GM12878 (cell line): ENCODE results near the gene PRKRIP1. TPM values are rescaled to one million over a fixed set of nuclear protein-coding genes. Genes with fewer than 3 reads are reported as not detected.
A peak's percentile ranks its signal among the peaks of the same experiment; 100 is the strongest.

Experiments
- ATAC-seq: fragments of 200-7000 bp; cut with Tn5 transposase; 3 replicates; pipeline ENCODE4 v1.9.1; 2020; ENCODE audit warnings: mild to moderate bottlenecking, moderate library complexity
- BruUV-seq: library from RNA; stranded (reverse); fragments of 400-500 nt; replicated peaks from 2 replicates; lab custom pipeline; 2021; lab: Mats Ljungman, UMichigan
- CTCF ChIA-PET: fragments of 300-600 bp; sonication (Branson Sonifier 250); formaldehyde crosslinking; extraction: SDS; loops from one replicate; lab custom pipeline; 2021; ENCODE audit warnings: inconsistent platforms; lab: Yijun Ruan, JAX
- POLR2A ChIA-PET: fragments of 350-600 bp; formaldehyde crosslinking; extraction: SDS; loops from one replicate; lab custom pipeline; 2021; ENCODE audit warnings: inconsistent platforms; lab: Charles Lee
- RAD21 ChIA-PET: fragments of 300-600 bp; sonication (Branson Sonifier 250); formaldehyde crosslinking; loops from one replicate; lab custom pipeline; 2023; ENCODE audit warnings: antibody characterized with exemption; ENCODE audit not compliant: unreplicated experiment; lab: Charles Lee
- SMC1A ChIA-PET: fragments of 300-600 bp; sonication (Branson Sonifier 250); formaldehyde crosslinking; loops from one replicate; lab custom pipeline; 2023; ENCODE audit not compliant: unreplicated experiment, uncharacterized antibody; lab: Charles Lee
- DNase-seq: peaks from one replicate; pipeline ENCODE4 v3.0.0-alpha.2; 2011; ENCODE audit warnings: low read depth, low spot score
- FAIRE-seq: peaks from 3 replicates; lab custom pipeline; 2011; peaks lifted over from hg19 to GRCh38; lab: Jason Lieb, UNC
- H2AFZ ChIP-seq: 2 replicates; pipeline ENCODE4 v1.6.0; 2011; ENCODE audit warnings: low read depth, low read length, control low read depth; ENCODE audit not compliant: control insufficient read depth
- H3K27ac ChIP-seq: 2 replicates; pipeline ENCODE4 v1.5.1; 2011; ENCODE audit warnings: control low read depth; ENCODE audit not compliant: control insufficient read depth, insufficient read depth
- H3K27me3 ChIP-seq, 2 experiments: replicated peaks in 1 of 2; 2 replicates each; pipeline versions ENCODE4 v1.6.0 to v1.6.1; 2011; ENCODE audit warnings: low read length in 1 of 2; ENCODE audit not compliant: control insufficient read depth in 2 of 2, insufficient read depth in 2 of 2
- H3K36me3 ChIP-seq, 2 experiments: 2 replicates each; pipeline ENCODE4 v1.5.1; 2011; ENCODE audit warnings: low read length in 1 of 2; ENCODE audit not compliant: control insufficient read depth in 2 of 2, insufficient read depth in 2 of 2
- H3K4me1 ChIP-seq: 2 replicates; pipeline ENCODE4 v1.6.1; 2011; ENCODE audit warnings: mild to moderate bottlenecking, low read length, moderate library complexity, mixed read lengths; ENCODE audit not compliant: control insufficient read depth, insufficient read depth
- H3K4me2 ChIP-seq: 2 replicates; pipeline ENCODE4 v1.6.0; 2011; ENCODE audit warnings: control low read depth; ENCODE audit not compliant: control insufficient read depth, insufficient read depth
- H3K4me3 ChIP-seq: fragments of 200-600 bp; sonication (generic); 2 replicates; pipeline ENCODE4 v1.5.1; 2016
- H3K79me2 ChIP-seq: 2 replicates; pipeline ENCODE4 v1.6.0; 2011; ENCODE audit warnings: low read length; ENCODE audit not compliant: control insufficient read depth, insufficient read depth
- H3K9ac ChIP-seq: 2 replicates; pipeline ENCODE4 v1.8.0; 2011; ENCODE audit warnings: low read length, control low read depth, mixed read lengths; ENCODE audit not compliant: control insufficient read depth, insufficient read depth
- H3K9me3 ChIP-seq: replicated peaks from 3 replicates; pipeline ENCODE4 v1.5.1; 2011; ENCODE audit warnings: mild to moderate bottlenecking, low read length; ENCODE audit not compliant: control insufficient read depth, insufficient read depth
- H4K20me1 ChIP-seq: 2 replicates; pipeline ENCODE4 v1.6.0; 2011; ENCODE audit not compliant: control insufficient read depth, insufficient read depth
- CHD4 ChIP-seq: fragments of 200-600 bp; sonication (generic); IDR thresholded peaks from 2 replicates; pipeline ENCODE4 v1.6.1; 2016; ENCODE audit warnings: mild to moderate bottlenecking
- CREM ChIP-seq: IDR thresholded peaks from 2 replicates; pipeline ENCODE4 v1.6.1; 2014; ENCODE audit warnings: antibody characterized with exemption, low read depth
- ESRRA ChIP-seq: IDR thresholded peaks from 2 replicates; pipeline ENCODE4 v1.6.1; 2012; ENCODE audit warnings: mild to moderate bottlenecking, low read length, improper control_type of control experiment
- ETV6 ChIP-seq, 2 experiments: fragments of 450-650 bp in 1 of 2; IDR thresholded peaks in 1 of 2; conservative IDR thresholded peaks in 1 of 2; 2 replicates each; pipeline ENCODE4 v1.6.1; 2014; ENCODE audit warnings: antibody characterized with exemption in 1 of 2, borderline replicate concordance in 1 of 2, low read depth in 1 of 2, mild to moderate bottlenecking in 1 of 2, moderate library complexity in 1 of 2
- IKZF1 ChIP-seq: fragments of 450-650 bp; conservative IDR thresholded peaks from 2 replicates; pipeline ENCODE4 v1.6.1; 2017; ENCODE audit warnings: antibody characterized with exemption, mild to moderate bottlenecking
- KAT2A ChIP-seq: conservative IDR thresholded peaks from 2 replicates; pipeline ENCODE4 v1.6.1; 2011; ENCODE audit warnings: low read depth, low read length; ENCODE audit not compliant: control insufficient read depth
- MEF2A ChIP-seq: IDR thresholded peaks from 2 replicates; pipeline ENCODE4 v1.6.1; 2011; ENCODE audit warnings: low read depth, mild to moderate bottlenecking, low read length, moderate library complexity; ENCODE audit not compliant: insufficient read depth
- NR2F1 ChIP-seq: fragments of 450-650 bp; conservative IDR thresholded peaks from 2 replicates; pipeline ENCODE4 v1.6.1; 2017; ENCODE audit warnings: mild to moderate bottlenecking
- NRF1 ChIP-seq: conservative IDR thresholded peaks from 2 replicates; pipeline ENCODE4 v1.6.1; 2011; ENCODE audit warnings: mild to moderate bottlenecking, low read depth, low read length, improper control_type of control experiment
- POLR2A ChIP-seq: IDR thresholded peaks from 2 replicates; pipeline ENCODE4 v1.6.1; 2011; ENCODE audit warnings: low read depth, mild to moderate bottlenecking, low read length
- WGBS: methylation state at CpG from one replicate; pipeline ENCODE4 v1.1.6; 2016; ENCODE audit warnings: low lambda C conversion rate; ENCODE audit not compliant: insufficient replicate concordance, insufficient coverage; ENCODE audit errors: missing lambda C conversion rate; 5-methylcytosine and 5-hydroxymethylcytosine counted together
- in situ Hi-C: fragments of 300-500 bp; cut with MboI; formaldehyde crosslinking; loops from 9 replicates; pipeline ENCODE4 v1.14.3; 2018; ENCODE audit warnings: mixed read lengths
- intact Hi-C: fragments of 100-400 bp; cut with micrococcal nuclease; formaldehyde crosslinking; loops from one replicate; pipeline ENCODE4 v1.14.2; 2022; ENCODE audit not compliant: unreplicated experiment
- polyA plus RNA-seq, 11 experiments: library from polyadenylated mRNA; depleted of rRNA in 4 of 11; unstranded in 6 of 11; stranded (reverse) in 5 of 11; fragments of >200 nt; fragmentation: Nextera tagmentation in 4 of 11; fragmentation: Illumina TruSeq in 1 of 11; extraction: Ambion mirVana in 4 of 11; extraction: Trizol in 1 of 11; gene quantifications; 1 replicate in 1 of 11; 2 replicates in 10 of 11; pipeline versions ENCODE4 v1.2.1 to v1.2.3, GENCODE V29; 2011 to 2016; ENCODE audit warnings: inconsistent platforms in 2 of 11, missing spikeins in 2 of 11, low read depth in 1 of 11
- total RNA-seq, 4 experiments: library from RNA; depleted of rRNA in 3 of 4; stranded (reverse); fragments of >200 nt in 3 of 4; fragmentation: Illumina TruSeq in 1 of 4; extraction: Trizol in 1 of 4; gene quantifications; 2 replicates each; pipeline versions ENCODE4 v1.2.1 to v1.2.3, GENCODE V29; 2013 to 2021
- TF ChIP-seq, protein P1 (sequence below): fragments of 450-650 bp; IDR thresholded peaks from 2 replicates; pipeline ENCODE4 v1.6.1; 2017; ENCODE audit warnings: borderline replicate concordance
- TF ChIP-seq, protein P2 (sequence below): IDR thresholded peaks from 2 replicates; pipeline ENCODE4 v1.6.1; 2011; ENCODE audit warnings: borderline replicate concordance, low read depth, mild to moderate bottlenecking, moderate library complexity, low read length; ENCODE audit not compliant: insufficient read depth, poor library complexity, severe bottlenecking

Gene PRKRIP1
- total and polyA plus RNA-seq, 10 of the 15 experiments (the other 5 are each of a cell fraction or from before 2014, with no cell fraction given): 17.0 to 38.4 (median 25.5) TPM

DNA sequence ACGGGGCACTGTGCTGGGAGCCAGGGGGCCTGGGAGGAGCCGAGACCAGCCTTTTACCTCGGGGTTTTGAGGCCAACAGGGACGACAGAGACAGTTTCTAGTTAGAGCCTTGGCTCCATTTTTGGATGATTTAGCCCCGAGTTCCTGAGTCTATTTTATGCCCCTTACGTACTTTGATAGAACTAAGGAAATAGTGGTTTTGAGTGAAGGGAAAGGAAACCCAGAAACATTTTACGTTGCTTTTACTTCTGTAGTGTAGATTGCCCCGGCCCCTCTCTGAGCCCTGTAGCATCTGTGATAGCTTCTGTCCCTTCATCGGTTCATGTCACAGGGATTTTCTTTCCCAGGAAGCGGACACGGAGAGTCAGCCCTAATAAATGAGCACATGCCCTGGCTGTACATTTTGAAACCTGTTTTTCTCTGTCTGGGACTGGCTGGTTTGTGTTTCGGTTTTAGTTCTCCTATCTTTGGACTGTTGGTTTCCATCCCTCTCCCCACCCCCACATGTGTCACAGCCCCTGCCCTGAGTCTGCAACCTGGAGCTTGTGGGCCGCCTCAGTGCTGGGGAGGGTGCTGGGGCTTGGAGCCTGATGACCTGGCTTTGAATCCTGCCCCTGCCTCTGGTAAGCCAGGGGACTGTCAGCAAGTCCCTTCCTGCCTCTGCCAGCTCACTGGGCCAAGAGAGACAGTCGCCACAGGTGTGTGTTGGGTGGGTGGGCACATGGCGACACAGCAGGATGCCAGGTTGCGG, 30.3 kb downstream of the PRKRIP1 start (continued):
- TF ChIP-seq, protein P1, sequence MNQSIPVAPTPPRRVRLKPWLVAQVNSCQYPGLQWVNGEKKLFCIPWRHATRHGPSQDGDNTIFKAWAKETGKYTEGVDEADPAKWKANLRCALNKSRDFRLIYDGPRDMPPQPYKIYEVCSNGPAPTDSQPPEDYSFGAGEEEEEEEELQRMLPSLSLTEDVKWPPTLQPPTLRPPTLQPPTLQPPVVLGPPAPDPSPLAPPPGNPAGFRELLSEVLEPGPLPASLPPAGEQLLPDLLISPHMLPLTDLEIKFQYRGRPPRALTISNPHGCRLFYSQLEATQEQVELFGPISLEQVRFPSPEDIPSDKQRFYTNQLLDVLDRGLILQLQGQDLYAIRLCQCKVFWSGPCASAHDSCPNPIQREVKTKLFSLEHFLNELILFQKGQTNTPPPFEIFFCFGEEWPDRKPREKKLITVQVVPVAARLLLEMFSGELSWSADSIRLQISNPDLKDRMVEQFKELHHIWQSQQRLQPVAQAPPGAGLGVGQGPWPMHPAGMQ: no peak
- TF ChIP-seq KAT2A (no peak), POLR2A (peak; percentile 82), CREM (peak; percentile 75; the same call in 1 of the 2 replicates), IKZF1 (peak; percentile 85), MEF2A (0 out of 2 replicates have a peak, but pooled peaks have one; percentile 52), NRF1 (no peak)
- TF ChIP-seq, protein P2, sequence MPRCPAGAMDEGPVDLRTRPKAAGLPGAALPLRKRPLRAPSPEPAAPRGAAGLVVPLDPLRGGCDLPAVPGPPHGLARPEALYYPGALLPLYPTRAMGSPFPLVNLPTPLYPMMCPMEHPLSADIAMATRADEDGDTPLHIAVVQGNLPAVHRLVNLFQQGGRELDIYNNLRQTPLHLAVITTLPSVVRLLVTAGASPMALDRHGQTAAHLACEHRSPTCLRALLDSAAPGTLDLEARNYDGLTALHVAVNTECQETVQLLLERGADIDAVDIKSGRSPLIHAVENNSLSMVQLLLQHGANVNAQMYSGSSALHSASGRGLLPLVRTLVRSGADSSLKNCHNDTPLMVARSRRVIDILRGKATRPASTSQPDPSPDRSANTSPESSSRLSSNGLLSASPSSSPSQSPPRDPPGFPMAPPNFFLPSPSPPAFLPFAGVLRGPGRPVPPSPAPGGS: peak; percentile 20

DNA sequence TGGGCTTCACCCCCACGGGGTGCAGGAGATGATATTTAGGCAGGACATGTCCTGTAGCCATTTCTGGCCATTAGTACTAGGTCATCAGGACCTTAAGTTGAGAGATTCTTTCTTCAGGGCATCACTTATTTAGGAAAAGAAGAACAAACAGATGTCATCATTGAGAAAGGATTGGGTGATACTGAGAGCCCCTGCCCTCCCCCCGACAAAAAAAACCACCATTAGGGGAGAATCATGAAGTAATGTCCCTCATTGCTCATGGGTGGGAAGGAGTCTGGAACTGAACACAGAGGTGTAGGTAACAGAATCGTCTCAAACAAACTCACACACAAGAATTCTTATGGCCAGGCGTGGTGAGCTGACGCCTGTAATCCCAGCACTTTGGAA, 30.8 kb downstream of the PRKRIP1 start:
- POLR2A ChIA-PET: interaction anchor here (0.7 to 13.0 kb wide), 7 partner anchors 11 to 1175 kb away, joined by 3 to 210 read pairs (median 7); no protein-coding TSS in a partner anchor
- peak overlapping the region; percentile 97 for H3K9ac ChIP-seq
- FAIRE-seq (no peak), DNase-seq (no peak), ATAC-seq (no peak)
- SMC1A ChIA-PET: interaction anchor here (0.8 to 6.7 kb wide), 6 partner anchors 11 to 23 kb away, joined by 3 to 89 read pairs (median 28); no protein-coding TSS in a partner anchor
- no TSS peak for BruUV-seq
- no peaks in the 10 kb centered on the region for H4K20me1 ChIP-seq
- H3K9me3 ChIP-seq: no peaks in the 10 kb centered on the region
- peak overlapping the region; percentile 64 for H3K4me3 ChIP-seq
- H3K4me1 ChIP-seq: peaks cover 60% of the 10 kb centered on the region
- peaks cover 2% of the 10 kb centered on the region in 2 experiments for H3K36me3 ChIP-seq
- no peak overlapping the region for H2AFZ ChIP-seq
- in situ Hi-C loops (no loop called here), intact Hi-C loops (no loop called here)
- no peak for TF ChIP-seq NR2F1
- no peak for TF ChIP-seq CHD4
- TF ChIP-seq ETV6 (conservative IDR thresholded peaks at IDR 0.05 in 1 of 2, IDR thresholded peaks at IDR 0.05 in 1 of 2; ENCODE audit: borderline replicate concordance in 1 of 2, low read depth in 1 of 2): 0 out of 4 replicates have a peak, but pooled peaks of 1 of the 2 experiments have one; percentile 40
- no peak for TF ChIP-seq ESRRA
- no peaks in the 10 kb centered on the region for H3K27me3 ChIP-seq
- peaks cover 9% of the 10 kb centered on the region for H3K79me2 ChIP-seq
- WGBS: 56% methylated on average over 5 of the region's 5 CpGs
- CTCF ChIA-PET: interaction anchor here (0.7 to 5.3 kb wide), 5 partner anchors 9 to 22 kb away, joined by 3 to 32 read pairs (median 9); no protein-coding TSS in a partner anchor
- RAD21 ChIA-PET: interaction anchor here (1.0 to 6.0 kb wide), 7 partner anchors 10 to 120 kb away, joined by 4 to 115 read pairs (median 23); no protein-coding TSS in a partner anchor
- H3K4me2 ChIP-seq: peak overlapping the region; percentile 85
- H3K27ac ChIP-seq: peak overlapping the region; percentile 99
